Sigmoid colon (tissue), 4 donors: ENCODE measurements around the gene CEP83.

Experiments used
- POLR2A ChIP-seq, 2 donors: fragments of 450-650 bp; IDR thresholded peaks; one replicate each; pipeline ENCODE4 v1.6.1; 2016; ENCODE audit warnings: antibody characterized with exemption in 2 of 2, mild to moderate bottlenecking in 2 of 2, moderate library complexity in 2 of 2
- POLR2AphosphoS5 ChIP-seq, 4 donors: sonication (generic); formaldehyde crosslinking; IDR thresholded peaks; one replicate each; pipeline ENCODE4 v1.6.1; 2017; ENCODE audit warnings: antibody characterized with exemption in 4 of 4
- TF ChIP-seq, protein P1 (sequence below), 4 experiments: fragments of 450-650 bp in 3 of 4; fragments of 200-600 bp in 1 of 4; IDR thresholded peaks; one replicate each; pipeline ENCODE4 v1.5.1; 2016 to 2019; ENCODE audit warnings: antibody characterized with exemption in 4 of 4, mild to moderate bottlenecking in 3 of 4, moderate library complexity in 2 of 4

DNA sequence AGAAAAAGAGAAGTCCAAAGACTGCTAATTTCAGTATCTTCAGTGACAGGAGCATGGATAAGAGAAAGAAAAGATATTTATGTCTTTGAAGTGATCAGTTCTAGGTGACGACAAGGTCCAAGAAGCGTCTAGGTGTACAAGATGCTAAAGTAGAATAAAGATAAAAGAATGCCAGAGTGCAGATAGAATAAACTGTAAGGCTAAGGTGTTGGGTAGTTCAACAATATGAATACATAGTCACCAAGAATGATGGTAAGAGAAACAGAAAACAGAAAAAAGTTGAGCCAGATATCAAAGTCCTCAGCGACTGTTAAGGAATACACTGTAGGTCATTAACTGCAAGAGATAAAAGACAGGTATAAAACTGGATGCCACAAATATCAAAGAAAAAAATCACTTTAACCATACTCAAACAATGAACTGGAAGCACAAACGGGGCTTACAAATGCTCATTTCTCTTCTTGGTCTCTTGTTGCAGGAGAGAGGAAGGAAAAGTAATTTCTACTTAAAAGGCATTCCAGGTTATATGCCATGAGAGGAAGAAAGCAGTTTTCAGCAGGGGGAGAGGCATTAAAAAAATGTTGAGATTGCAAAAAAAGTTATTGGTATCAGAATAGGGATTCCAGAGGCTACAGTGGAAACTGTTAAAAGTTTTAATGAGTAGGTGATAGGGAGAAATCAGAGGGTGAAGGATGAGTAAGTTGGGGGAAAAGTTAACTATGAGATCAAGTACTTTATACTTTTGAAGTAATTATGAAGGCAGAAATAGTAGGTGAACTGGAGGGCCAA, 121.5 kb downstream of the CEP83 start:
- TF ChIP-seq, protein P1, sequence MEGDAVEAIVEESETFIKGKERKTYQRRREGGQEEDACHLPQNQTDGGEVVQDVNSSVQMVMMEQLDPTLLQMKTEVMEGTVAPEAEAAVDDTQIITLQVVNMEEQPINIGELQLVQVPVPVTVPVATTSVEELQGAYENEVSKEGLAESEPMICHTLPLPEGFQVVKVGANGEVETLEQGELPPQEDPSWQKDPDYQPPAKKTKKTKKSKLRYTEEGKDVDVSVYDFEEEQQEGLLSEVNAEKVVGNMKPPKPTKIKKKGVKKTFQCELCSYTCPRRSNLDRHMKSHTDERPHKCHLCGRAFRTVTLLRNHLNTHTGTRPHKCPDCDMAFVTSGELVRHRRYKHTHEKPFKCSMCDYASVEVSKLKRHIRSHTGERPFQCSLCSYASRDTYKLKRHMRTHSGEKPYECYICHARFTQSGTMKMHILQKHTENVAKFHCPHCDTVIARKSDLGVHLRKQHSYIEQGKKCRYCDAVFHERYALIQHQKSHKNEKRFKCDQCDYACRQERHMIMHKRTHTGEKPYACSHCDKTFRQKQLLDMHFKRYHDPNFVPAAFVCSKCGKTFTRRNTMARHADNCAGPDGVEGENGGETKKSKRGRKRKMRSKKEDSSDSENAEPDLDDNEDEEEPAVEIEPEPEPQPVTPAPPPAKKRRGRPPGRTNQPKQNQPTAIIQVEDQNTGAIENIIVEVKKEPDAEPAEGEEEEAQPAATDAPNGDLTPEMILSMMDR (IDR thresholded peaks at IDR 0.05): no peak
- TF ChIP-seq POLR2AphosphoS5 (IDR thresholded peaks at IDR 0.05): no peak
- TF ChIP-seq POLR2A (IDR thresholded peaks at IDR 0.05): no peak
